BJ (cell line): ENCODE data around the gene CELF2. TPM values are rescaled to one million over a fixed set of nuclear protein-coding genes. Genes with fewer than 3 reads are reported as not detected.

ENCODE experiments used
- CTCF ChIA-PET: fragments of 350-600 bp; formaldehyde crosslinking; extraction: SDS; loops from one replicate; lab custom pipeline; 2021; ENCODE audit warnings: antibody characterized with exemption, inconsistent platforms; lab: Yijun Ruan, JAX
- POLR2A ChIA-PET: fragments of 300-600 bp; sonication (Branson Sonifier 250); formaldehyde crosslinking; extraction: SDS; loops from one replicate; lab custom pipeline; 2021; ENCODE audit warnings: antibody characterized with exemption; lab: Charles Lee
- DNase-seq: peaks from one replicate; pipeline ENCODE4 v3.0.0-alpha.2; 2011; ENCODE audit warnings: low read depth
- H3K27me3 ChIP-seq: 2 replicates; pipeline ENCODE4 v1.6.0; 2011; ENCODE audit warnings: low read length; ENCODE audit not compliant: control insufficient read depth, insufficient read depth
- H3K36me3 ChIP-seq: 2 replicates; pipeline ENCODE4 v1.5.1; 2011; ENCODE audit warnings: low read length; ENCODE audit not compliant: control insufficient read depth, insufficient read depth
- H3K4me3 ChIP-seq: 2 replicates; pipeline ENCODE4 v1.5.1; 2011; ENCODE audit warnings: low read depth, mild to moderate bottlenecking, control low read depth, low read length
- polyA plus RNA-seq: library from polyadenylated mRNA; depleted of rRNA; stranded (reverse); fragments of >200 nt; gene quantifications from 2 replicates; pipeline ENCODE4 v1.2.3, GENCODE V29; 2011
- TF ChIP-seq, protein P1 (sequence below): IDR thresholded peaks from 2 replicates; pipeline ENCODE4 v1.5.1; 2011; ENCODE audit warnings: low read depth, mild to moderate bottlenecking, control low read depth, inconsistent platforms, low read length, moderate library complexity; ENCODE audit not compliant: insufficient read depth

The CELF2 gene
- polyA plus RNA-seq, 1 experiment, result 8.8 TPM

DNA sequence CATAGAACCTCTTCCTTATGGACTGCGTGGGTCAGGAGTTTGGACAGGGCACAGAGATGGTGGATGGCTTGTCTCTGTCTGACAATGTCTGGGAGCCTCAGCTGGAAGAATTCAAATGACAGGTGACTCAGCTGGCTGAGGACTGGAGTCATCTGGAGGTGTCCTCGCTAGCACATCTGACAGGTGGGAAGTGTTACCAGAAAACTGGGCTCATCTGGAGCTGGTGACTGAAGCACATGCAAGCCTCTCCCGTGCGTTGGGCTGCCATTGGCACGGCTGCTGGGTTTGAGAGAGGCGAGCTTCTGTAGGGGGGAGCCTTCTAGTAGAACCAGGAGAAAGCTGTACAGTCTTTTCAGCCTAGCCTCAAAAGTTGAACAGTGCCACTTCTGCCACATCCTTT, 71.0 kb downstream of the CELF2 start:
- ChIA-PET POLR2A (no interaction called here), CTCF (no interaction called here)
- Histone ChIP-seq H3K27me3 (no peaks in the 10 kb centered on the region), H3K36me3 (no peaks in the 10 kb centered on the region), H3K4me3 (no peak overlapping the region)
- no peak for DNase-seq
- TF ChIP-seq, protein P1, sequence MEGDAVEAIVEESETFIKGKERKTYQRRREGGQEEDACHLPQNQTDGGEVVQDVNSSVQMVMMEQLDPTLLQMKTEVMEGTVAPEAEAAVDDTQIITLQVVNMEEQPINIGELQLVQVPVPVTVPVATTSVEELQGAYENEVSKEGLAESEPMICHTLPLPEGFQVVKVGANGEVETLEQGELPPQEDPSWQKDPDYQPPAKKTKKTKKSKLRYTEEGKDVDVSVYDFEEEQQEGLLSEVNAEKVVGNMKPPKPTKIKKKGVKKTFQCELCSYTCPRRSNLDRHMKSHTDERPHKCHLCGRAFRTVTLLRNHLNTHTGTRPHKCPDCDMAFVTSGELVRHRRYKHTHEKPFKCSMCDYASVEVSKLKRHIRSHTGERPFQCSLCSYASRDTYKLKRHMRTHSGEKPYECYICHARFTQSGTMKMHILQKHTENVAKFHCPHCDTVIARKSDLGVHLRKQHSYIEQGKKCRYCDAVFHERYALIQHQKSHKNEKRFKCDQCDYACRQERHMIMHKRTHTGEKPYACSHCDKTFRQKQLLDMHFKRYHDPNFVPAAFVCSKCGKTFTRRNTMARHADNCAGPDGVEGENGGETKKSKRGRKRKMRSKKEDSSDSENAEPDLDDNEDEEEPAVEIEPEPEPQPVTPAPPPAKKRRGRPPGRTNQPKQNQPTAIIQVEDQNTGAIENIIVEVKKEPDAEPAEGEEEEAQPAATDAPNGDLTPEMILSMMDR, result no peak

DNA sequence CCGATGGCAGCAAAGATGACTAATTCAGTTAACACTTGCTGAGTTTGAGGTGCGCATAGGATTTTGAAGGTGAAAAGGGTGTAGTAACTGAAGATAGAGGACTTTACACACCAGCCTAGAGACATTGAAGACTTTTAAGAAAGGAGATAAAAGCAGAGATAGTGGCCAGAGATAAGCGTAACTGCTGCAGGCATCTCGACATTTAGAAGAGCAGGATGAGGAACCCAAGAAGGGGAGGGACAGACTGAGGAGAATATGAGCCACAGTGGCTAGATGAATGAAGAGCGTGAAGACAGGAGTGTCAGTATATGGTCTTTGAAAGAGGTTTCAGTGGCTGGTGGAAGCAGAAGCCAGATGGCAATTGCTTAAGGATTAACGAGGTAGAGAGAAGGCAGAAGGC, 71.6 kb downstream of the CELF2 start:
- Histone ChIP-seq H3K36me3 (no peaks in the 10 kb centered on the region), H3K27me3 (no peaks in the 10 kb centered on the region), H3K4me3 (no peak overlapping the region)
- TF ChIP-seq, protein P1, result no peak
- ChIA-PET CTCF (no interaction called here), POLR2A (no interaction called here)
- DNase-seq, result no peak

DNA sequence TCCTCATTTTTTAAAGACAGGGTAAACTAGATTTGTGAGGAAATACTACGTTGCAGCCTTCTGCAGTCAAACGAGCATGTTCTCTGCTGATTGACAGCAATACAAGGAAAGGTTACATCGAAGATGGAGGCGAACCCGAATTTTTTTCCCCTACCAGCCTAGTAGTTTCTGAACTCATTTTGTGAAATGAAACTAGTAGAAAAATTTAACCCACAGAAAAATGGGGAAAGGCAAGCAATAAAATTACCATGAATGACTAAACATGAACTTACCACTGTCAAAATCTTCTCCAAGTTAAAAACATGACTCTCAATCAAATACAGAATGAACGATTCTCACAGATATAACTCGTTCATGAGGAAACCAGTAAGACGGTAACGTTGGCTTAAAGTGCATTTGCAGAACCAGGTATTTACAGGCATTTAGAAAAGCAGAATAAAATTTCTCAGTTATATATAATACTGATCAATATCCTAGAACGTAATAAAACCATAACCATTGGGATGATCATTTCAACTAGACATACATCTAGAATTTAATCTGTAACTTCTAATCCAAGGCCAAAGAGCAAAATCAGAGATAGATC, 73.9 kb downstream of the CELF2 start:
- Histone ChIP-seq H3K27me3 (no peaks in the 10 kb centered on the region), H3K4me3 (no peak overlapping the region), H3K36me3 (no peaks in the 10 kb centered on the region)
- TF ChIP-seq, protein P1, result no peak
- CTCF ChIA-PET, result no interaction called here
- POLR2A ChIA-PET, result no interaction called here
- no peak for DNase-seq

DNA sequence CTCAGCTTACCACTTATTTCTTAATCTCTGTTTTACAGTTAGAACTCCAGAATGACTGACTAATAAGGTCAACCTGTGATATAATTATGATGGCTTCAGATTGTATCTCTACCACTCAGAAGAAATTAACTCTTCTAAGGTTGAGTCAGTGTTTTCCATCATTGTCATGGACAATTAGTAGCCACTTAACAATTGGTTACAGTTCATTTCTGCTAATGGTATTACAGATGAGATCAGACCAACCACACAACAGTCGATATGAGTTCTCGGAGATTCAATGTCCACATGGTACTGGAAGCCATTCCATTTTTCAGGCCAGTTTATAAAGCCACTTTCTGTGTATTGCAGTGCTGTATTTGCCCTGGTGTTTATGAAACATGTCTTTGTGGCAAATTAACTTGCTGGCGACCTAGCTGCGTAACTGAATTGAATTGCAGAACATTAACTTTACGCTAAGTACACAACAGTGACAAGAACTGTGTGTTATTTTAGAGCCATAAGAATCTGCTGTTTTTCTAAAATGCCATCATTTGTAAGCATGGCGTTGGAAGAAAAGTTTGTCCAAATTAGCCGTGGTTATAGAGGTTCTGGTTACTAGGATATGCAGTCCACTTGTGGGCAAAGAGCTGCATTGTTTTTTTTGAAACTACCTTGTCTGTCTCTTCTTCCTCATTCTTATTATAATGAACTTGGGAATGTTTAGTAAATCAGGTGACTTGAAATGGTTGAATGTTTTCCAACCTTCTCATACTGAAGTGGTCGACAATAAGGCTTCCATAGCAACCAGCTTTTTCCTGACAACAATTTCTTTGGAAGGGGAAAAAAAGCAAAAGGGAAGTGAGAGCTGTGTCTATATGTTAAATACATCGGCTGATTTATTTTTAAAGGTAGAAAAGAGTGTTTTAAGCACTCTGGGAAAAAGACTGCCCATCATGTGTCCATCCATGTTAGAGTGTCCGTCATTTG, 76.4 kb downstream of the CELF2 start:
- DNase-seq, result no peak
- Histone ChIP-seq H3K4me3 (no peak overlapping the region), H3K27me3 (no peaks in the 10 kb centered on the region), H3K36me3 (no peaks in the 10 kb centered on the region)
- ChIA-PET POLR2A (no interaction called here), CTCF (interaction anchor here (0.6 to 1.2 kb wide), 3 partner anchors 20 to 836 kb away, joined by 3 to 5 read pairs (median 3); no protein-coding TSS in a partner anchor)
- TF ChIP-seq, protein P1, result no peak

DNA sequence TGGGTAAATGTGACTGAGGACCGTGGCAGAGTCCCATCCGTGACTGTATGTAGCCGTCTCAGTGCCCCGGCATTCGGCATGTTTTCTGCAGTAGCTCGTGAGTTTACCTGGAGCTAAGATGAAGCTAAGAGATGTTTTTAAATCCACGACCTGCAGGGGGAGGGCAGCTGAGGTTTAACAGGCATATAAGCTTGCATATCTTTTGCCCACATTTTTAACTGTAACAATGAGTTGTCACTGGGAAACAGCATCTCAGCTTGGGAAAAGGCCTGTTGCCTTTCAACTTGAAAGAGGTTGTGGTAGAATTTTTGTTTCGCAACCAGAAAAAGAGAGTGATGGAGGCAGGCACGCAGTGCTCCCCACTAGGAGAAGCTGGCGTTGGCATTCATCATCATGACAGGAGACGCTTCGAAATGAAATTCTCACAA, 77.7 kb downstream of the CELF2 start:
- ChIA-PET CTCF (interaction anchor here (0.7 kb wide), 1 partner anchor 22 kb away, joined by 3 read pairs; no protein-coding TSS in a partner anchor), POLR2A (no interaction called here)
- H3K4me3 ChIP-seq, result no peak overlapping the region
- no peaks in the 10 kb centered on the region for H3K36me3 ChIP-seq
- TF ChIP-seq, protein P1, result no peak
- H3K27me3 ChIP-seq, result no peaks in the 10 kb centered on the region
- no peak for DNase-seq
